ENCODE results near the gene FADS3.

The FADS3 gene, protein sequence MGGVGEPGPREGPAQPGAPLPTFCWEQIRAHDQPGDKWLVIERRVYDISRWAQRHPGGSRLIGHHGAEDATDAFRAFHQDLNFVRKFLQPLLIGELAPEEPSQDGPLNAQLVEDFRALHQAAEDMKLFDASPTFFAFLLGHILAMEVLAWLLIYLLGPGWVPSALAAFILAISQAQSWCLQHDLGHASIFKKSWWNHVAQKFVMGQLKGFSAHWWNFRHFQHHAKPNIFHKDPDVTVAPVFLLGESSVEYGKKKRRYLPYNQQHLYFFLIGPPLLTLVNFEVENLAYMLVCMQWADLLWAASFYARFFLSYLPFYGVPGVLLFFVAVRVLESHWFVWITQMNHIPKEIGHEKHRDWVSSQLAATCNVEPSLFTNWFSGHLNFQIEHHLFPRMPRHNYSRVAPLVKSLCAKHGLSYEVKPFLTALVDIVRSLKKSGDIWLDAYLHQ

GRCh38 chr11:61891331-61892084 is at the start of gene FADS3:
TSS of gene FADS3 (minus strand) at chr11:61891545. CDS start at chr11:61891381, 164 bp downstream.
- peak in 1 of 2 experiments; percentile 75 for DNase-seq

DNA sequence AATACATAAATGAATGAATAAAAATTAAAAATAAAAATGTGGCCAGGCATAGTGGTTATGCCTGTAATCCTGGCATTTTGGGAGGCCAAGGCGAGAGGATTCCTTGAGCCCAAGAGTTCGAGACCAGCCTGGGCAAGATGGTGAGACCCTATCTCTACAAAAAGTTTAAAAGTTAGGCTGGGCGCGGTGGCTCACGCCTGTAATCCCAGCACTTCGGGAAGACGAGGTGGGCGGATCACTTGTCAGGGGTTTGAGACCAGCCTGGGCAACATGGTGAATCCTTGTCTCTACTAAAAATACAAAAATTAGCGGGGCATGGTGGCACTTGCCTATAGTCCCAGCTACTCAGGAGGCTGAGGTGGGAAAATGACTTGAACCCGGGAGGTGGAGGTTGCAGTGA is 49.1 kb upstream of the FADS3 start:
- DNase-seq, result no peak

GRCh38 chr11:61935861-61936260 is 44.5 kb upstream of the FADS3 start:
- DNase-seq, result no peak

GRCh38 chr11:61930933-61931332 is 39.6 kb upstream of the FADS3 start:
- DNase-seq, result no peak

DNA sequence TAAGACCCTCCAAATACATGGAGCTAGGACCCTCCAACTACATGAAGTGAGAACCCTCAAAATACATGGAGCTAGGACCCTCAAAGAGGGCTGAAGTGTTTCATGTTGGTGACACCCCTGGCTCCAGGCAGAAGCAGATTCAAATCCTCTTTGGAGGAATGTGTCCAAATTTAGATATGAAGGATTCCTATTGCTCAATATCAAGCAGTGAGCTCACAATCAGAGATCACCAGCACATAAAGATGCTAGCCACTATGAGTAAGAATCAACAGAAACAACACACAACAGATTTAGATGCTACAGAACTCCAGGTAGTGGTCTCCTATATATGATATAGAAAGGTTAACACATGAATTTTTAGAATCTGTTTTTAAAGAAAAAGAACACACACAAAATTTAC is 37.3 kb upstream of the FADS3 start:
- DNase-seq, result no peak

DNA sequence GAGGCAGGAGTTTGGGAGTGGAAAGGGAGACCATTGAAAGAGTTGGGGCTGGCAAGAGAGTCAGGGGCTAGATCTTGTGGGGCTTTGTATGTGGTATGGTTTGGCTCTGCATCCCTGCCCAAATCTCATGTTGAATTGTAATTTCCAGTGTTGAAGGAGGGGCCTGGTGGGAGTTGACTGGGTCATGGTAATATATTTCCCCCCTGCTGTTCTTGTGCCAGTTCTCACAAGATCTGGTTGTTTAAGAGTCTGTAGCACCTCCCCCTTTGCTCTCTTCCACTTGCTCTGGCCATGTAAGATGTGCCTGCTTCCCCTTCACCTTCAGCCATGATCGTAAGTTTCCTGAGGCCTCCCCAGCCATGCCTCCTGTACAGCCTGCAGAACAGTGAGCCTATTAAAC is 36.2 kb upstream of the FADS3 start:
- no peak for DNase-seq

GRCh38 chr11:61926235-61926634 is 34.9 kb upstream of the FADS3 start:
- no peak for DNase-seq

DNA sequence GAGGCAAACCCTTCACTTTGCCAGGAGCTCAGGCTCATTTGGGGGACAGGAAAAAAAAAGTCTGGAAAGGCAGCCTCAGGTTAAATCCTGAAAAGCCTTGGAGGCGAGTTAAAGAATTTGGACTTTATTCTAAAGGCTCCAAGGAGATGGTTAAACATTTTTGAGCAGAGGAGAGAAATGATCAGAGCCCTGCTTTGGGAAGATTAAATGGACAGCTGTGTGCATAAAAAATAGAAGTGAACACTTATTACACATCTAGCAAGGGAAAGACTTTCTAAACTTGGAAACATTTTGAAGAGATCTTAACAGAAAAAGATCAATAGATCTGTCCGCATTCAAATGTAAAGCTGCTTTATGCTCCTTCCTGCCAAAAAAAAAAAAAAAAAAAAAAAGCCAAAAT is 34.4 kb upstream of the FADS3 start:
- DNase-seq, result no peak

GRCh38 chr11:61924064-61924455 is 32.7 kb upstream of the FADS3 start:
- DNase-seq, result no peak

- no peak for DNase-seq
These were observed 32.1 kb upstream of the FADS3 start for GRCh38 chr11:61923166-61924063.

DNA sequence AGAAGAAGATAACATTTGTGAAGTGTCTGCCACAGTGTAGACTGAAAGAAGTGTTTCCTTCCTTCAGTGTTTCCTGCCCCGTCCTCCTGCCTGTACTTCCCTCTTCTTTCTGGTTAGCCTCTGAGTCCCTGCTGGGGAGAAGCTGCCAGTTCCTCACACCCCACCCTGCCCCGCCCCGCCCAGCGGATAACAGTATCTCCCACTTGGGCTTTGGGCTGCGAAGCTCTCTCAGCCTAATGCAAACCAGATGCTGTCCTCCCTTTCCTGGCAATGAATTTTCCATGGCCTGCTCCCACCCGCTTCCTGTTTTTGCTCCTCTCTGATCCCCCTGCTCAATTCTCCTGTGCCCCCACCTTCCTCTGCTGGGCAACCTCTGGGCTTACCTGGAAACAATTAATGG is 31.2 kb upstream of the FADS3 start:
- DNase-seq, result no peak

DNA sequence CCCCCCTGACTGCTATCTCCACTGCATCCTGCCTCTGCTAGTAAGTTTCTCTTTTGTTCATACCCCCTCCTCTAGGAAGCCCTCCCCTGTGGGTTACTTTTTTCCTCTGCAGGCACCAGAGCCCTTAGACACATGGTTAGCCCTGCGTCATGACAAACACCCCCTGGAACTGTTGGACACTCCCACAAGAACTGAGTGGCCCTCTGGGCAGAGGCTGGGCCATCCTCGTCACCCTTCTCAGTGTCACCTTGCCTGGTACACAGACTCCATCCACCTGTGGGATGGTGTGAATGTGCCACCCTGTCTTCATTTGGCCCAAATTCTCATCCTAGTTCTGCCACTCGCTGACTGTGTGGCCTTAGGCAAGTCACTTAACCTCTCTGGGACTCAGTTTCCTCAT is 30.1 kb upstream of the FADS3 start:
- no peak for DNase-seq

DNA sequence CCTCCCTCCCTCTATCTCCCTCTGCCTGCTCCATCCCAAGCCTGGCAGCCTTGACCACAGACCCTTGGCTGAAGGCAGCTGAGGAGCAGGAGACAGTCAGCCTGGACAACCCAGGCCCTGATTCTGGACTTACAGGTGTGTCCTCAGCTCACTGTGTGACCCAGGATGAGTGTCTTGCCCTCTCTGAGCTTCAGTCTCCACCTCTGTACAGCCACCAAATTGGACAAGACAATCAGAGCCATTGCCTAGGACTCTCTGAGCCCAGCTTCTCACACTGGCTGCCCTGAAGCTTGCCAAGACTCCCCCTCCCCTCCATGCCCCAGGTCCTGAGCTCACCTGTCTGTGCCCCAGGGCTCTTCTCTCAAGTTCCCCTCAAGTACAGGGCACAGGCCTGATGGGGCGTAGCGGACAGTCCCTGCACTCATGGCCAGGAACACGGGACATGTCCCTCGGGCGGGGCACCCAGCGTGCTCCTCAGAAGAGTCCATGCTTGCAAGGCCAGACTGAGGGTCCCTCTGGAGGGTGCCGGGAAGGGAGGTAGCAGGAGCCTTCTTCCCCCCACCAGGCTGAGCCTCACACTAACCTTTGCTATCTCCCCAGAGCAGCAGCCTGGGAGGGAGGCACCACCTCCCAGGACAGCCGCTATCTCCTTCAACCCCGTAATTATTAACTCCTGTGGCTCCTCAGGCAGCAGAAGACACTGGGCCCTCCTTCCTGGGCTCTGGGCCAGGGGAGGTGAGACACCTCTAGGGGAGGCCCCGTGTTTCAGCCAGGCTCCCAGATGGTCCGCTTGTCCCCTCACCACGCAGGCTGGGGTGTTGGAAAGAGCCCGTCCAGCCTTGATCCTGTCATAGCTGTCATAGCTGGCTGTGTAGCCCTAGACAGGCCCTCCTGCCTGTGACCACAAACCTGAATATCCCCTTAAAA is 28.6 kb upstream of the FADS3 start:
- DNase-seq, result no peak

DNA sequence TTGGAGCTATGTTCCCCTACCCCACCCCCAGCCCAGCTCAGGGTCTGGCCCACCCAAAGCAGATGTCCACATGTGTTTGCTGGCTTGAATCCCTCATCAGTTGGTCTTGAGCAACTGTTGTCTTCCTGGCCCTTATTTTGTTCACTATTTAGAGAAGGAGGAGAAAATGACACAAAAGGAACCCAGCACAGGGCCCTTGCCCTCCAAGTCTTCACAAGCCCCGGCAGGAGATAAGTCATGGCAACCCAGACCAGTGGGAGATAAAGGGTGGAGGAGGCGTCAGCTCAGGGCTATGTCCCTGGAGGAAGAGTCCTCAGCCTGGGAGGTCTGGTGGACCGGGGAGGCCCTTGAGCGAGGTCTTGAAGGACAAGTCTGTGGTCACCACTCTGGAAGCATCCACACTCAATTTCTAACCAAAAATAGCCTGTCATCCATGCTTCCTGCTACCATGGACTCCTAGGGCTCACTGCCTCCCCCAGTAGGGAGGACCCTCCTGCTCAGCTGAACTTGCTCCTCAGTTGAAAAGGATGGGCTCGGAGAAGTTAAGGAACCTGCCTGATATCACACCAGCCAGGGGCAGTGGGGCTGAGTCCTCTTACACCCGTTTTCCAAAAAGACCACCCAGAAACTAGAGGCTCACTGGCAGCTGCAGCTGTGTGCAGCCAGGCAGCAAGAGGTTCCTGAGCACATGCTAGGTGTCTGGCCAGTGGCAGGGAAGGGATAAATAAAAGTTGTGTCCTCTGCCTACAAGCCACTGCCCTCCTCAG is 27.8 kb upstream of the FADS3 start:
- no peak for DNase-seq

DNA sequence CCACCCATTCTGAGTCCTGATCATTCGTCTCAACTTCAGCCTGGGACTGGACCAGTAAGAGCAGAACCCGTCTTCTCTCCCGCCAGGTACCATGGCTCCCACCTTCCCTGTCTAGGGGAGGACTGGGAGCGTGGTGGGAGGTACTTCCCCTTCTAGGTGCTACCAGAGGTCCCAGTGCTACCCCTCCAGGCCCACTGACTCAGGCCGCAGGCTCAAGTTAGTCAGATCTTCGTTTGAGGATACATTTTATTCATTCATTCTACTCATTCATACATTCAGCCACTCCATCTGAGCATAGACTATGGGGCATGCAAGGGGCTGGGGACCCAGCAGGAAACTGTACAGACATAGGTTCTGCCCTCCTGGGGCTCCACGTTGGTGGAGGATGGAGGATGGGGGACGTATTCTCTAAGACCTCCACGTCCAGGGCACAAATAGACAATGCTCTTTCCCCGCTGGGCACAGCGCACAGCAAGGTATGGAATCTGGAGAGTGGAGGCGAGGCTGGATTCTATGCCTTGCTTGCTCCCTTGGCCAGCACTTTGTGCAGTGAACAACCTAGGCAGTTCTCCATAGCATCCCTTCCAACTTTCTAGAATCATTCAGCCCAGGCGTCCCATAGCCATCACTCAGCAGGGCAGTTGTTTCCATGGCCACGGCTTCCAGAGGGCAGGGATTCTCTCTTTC is 27.0 kb upstream of the FADS3 start:
- no peak for DNase-seq

- peak in 1 of 2 experiments; percentile 53 for DNase-seq
These were observed 26.2 kb upstream of the FADS3 start, which contains the start of gene RAB3IL1 for GRCh38 chr11:61917334-61918109. TSS of gene RAB3IL1 (minus strand) at chr11:61917566. CDS start at chr11:61917367, 199 bp downstream.

GRCh38 chr11:61916737-61917333 is 25.5 kb upstream of the FADS3 start:
- DNase-seq, result no peak

GRCh38 chr11:61914471-61915171 is 23.3 kb upstream of the FADS3 start:
- DNase-seq, result no peak

Measured in NCI-H446 (cell line).